ENCODE data around the gene SIPA1. TPM values are rescaled to one million over a fixed set of nuclear protein-coding genes. Genes with fewer than 3 reads are reported as not detected.

SIPA1 gene
- total and polyA plus RNA-seq, 2 of the 8 experiments (the other 6 are each of a cell fraction or from before 2014, with no cell fraction given), result 35.3 to 72.2 TPM

- no peak overlapping the region for H3K27ac ChIP-seq (ENCODE audit: low read depth, low read length)
- H3K14ac ChIP-seq (ENCODE audit: insufficient read length), result no peak overlapping the region
- H3K4ac ChIP-seq (replicated peaks; ENCODE audit: insufficient read length, low read depth, low read length), result no peak overlapping the region
- peaks cover 9% of the 10 kb centered on the region; the same call in 1 of the 2 replicates for H3K23me2 ChIP-seq (ENCODE audit: low read depth, low read length)
- 78% methylated on average over 3 of the region's 3 CpGs; no CpG with 5 or more reads in 1 of the 2 experiments for WGBS, 2 experiments (ENCODE audit: extremely low coverage in 1 of 2, insufficient coverage in 1 of 2, insufficient read length in 1 of 2, insufficient replicate concordance in 2 of 2, low coverage in 1 of 2, low lambda C conversion rate in 2 of 2, missing lambda C conversion rate in 1 of 2)
- H3K79me1 ChIP-seq (ENCODE audit: low read depth, low read length), result no peaks in the 10 kb centered on the region
- H3K18ac ChIP-seq (ENCODE audit: extremely low read depth, low read length), result no peak overlapping the region
- TF ChIP-seq SRF (IDR thresholded peaks at IDR 0.05; ENCODE audit: low read depth, low read length), result no peak
- TF ChIP-seq SIN3A (conservative IDR thresholded peaks at IDR 0.05 in 1 of 2, IDR thresholded peaks at IDR 0.05 in 1 of 2; ENCODE audit: low read depth in 1 of 2, low read length in 2 of 2), result no peak
- TF ChIP-seq, protein P1, sequence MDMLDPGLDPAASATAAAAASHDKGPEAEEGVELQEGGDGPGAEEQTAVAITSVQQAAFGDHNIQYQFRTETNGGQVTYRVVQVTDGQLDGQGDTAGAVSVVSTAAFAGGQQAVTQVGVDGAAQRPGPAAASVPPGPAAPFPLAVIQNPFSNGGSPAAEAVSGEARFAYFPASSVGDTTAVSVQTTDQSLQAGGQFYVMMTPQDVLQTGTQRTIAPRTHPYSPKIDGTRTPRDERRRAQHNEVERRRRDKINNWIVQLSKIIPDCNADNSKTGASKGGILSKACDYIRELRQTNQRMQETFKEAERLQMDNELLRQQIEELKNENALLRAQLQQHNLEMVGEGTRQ (IDR thresholded peaks at IDR 0.05; ENCODE audit: low read length), result no peak
- no peak overlapping the region for H4K8ac ChIP-seq (ENCODE audit: extremely low read depth, insufficient read depth, low read length)
- FAIRE-seq (no peak), DNase-seq (ENCODE audit: low read depth in 1 of 2, low spot score in 2 of 2) (no peak)
- H3K4me2 ChIP-seq (ENCODE audit: insufficient read depth in 1 of 2, low read depth in 2 of 2, low read length in 2 of 2), result no peak overlapping the region
- H2AFZ ChIP-seq (ENCODE audit: low read length), result no peak overlapping the region
- peaks cover 0 to 10% (median 2%) of the 10 kb centered on the region in 4 experiments; a peak in 3 of 8 replicates for H3K36me3 ChIP-seq (ENCODE audit: control insufficient read depth in 2 of 4, insufficient read depth in 4 of 4, low read length in 3 of 4)
- POLR2A ChIA-PET (ENCODE audit: partially characterized antibody), result interaction anchor here (1.2 to 6.8 kb wide), 6 partner anchors 10 to 95 kb away, joined by 3 to 41 read pairs (median 4); partner anchors contain the start of genes MAP3K11 and PCNX3
- H4K91ac ChIP-seq (replicated peaks; ENCODE audit: insufficient read length, low read length), result no peak overlapping the region
- no peaks in the 10 kb centered on the region for H3K9me3 ChIP-seq (ENCODE audit: insufficient read depth in 2 of 2, low read depth in 1 of 2, low read length in 1 of 2)
- H2BK120ac ChIP-seq (replicated peaks; ENCODE audit: low read depth, low read length), result no peak overlapping the region
- CTCF ChIA-PET (ENCODE audit: partially characterized antibody), result interaction anchor here (0.6 to 12.3 kb wide), 12 partner anchors 9 to 314 kb away, joined by 3 to 227 read pairs (median 13); partner anchors contain the start of genes EHBP1L1, FAM89B and LTBP3
- no peak overlapping the region for H4K5ac ChIP-seq (ENCODE audit: insufficient read length, low read depth, low read length)
- H2AK5ac ChIP-seq (ENCODE audit: low read depth, low read length), result no peak overlapping the region
- no peaks in the 10 kb centered on the region for H3K79me2 ChIP-seq (ENCODE audit: control insufficient read depth in 1 of 2, insufficient read depth in 2 of 2, low read length in 2 of 2)
- peaks cover 3 to 10% (median 8%) of the 10 kb centered on the region in 4 experiments for H3K4me1 ChIP-seq (replicated peaks in 1 of 4; ENCODE audit: control insufficient read depth in 3 of 4, insufficient read depth in 4 of 4, low read length in 3 of 4)
- no peak overlapping the region for H2BK5ac ChIP-seq (ENCODE audit: low read depth, low read length)
- H2BK15ac ChIP-seq (ENCODE audit: low read length), result no peak overlapping the region; the same call in 1 of the 2 replicates
- H3K4me3 ChIP-seq (ENCODE audit: extremely low read depth in 1 of 4, insufficient read depth in 2 of 4, low read depth in 3 of 4, low read length in 4 of 4), result no peak overlapping the region
- peaks cover 8 to 27% (median 19%) of the 10 kb centered on the region in 4 experiments for H3K27me3 ChIP-seq (replicated peaks in 1 of 4; ENCODE audit: control insufficient read depth in 3 of 4, extremely low read depth in 1 of 4, insufficient read depth in 3 of 4, low read length in 3 of 4)
- H3K23ac ChIP-seq (ENCODE audit: insufficient read length), result no peak overlapping the region
- H3K9ac ChIP-seq (replicated peaks in 1 of 4; ENCODE audit: extremely low read depth in 1 of 4, low read depth in 3 of 4, low read length in 3 of 4), result no peak overlapping the region
- peaks cover 0 to 4% of the 10 kb centered on the region in 2 experiments for H4K20me1 ChIP-seq (replicated peaks in 1 of 2; ENCODE audit: control insufficient read depth in 1 of 2, insufficient read depth in 2 of 2, low read length in 2 of 2)
- H2BK12ac ChIP-seq (ENCODE audit: low read depth, low read length), result no peak overlapping the region
- H3K56ac ChIP-seq (replicated peaks; ENCODE audit: insufficient read length, low read depth, low read length), result no peak overlapping the region
- no peak overlapping the region for H2BK20ac ChIP-seq (ENCODE audit: low read length)
Observed at GRCh38 chr11:65595131-65595530, 42.8 kb upstream of the SIPA1 start.

Data from H1 (cell line).